Brain microvascular endothelial cell (primary cell): ENCODE results near the gene LRRTM4.

Experiments
- DNase-seq: peaks from one replicate; pipeline ENCODE4 v3.0.0-alpha.2; 2020
- H3K27ac ChIP-seq: fragments of 250-450 bp; sonication (Bioruptor Pico); 2 replicates; pipeline ENCODE4 v1.5.1; 2020; ENCODE audit warnings: mild to moderate bottlenecking, moderate library complexity
- H3K27me3 ChIP-seq: fragments of 250-450 bp; sonication (Bioruptor Pico); replicated peaks from 2 replicates; pipeline ENCODE4 v1.5.1; 2020; ENCODE audit warnings: mild to moderate bottlenecking
- H3K36me3 ChIP-seq: fragments of 250-450 bp; sonication (Bioruptor Pico); replicated peaks from 2 replicates; pipeline ENCODE4 v1.5.1; 2020; ENCODE audit warnings: mild to moderate bottlenecking
- H3K4me3 ChIP-seq: 2 replicates; pipeline ENCODE4 v1.5.1; 2011; ENCODE audit warnings: low read depth, mild to moderate bottlenecking, control low read depth, low read length, moderate library complexity
- CTCF ChIP-seq: IDR thresholded peaks from 2 replicates; pipeline ENCODE4 v1.5.1; 2011; ENCODE audit warnings: low read depth, mild to moderate bottlenecking, moderate library complexity, low read length, control low read depth, inconsistent platforms; ENCODE audit errors: missing control alignments
- in situ Hi-C: cut with HindIII; loops from 2 replicates; pipeline ENCODE4 v1.10.0; 2017; ENCODE audit warnings: low sequenced_read_pairs, low pct_ligation_motif_present

LRRTM4 gene

GRCh38 chr2:76977846-76978727, 544.1 kb downstream of the LRRTM4 start:
- DNase-seq: no peak
- in situ Hi-C loops: no loop called here

GRCh38 chr2:76975752-76976151, 546.4 kb downstream of the LRRTM4 start:
- DNase-seq: no peak
- Histone ChIP-seq H3K4me3 (no peak overlapping the region), H3K36me3 (no peaks in the 10 kb centered on the region), H3K27ac (no peak overlapping the region), H3K27me3 (no peaks in the 10 kb centered on the region)
- in situ Hi-C loops: no loop called here
- no peak for TF ChIP-seq CTCF

More at GRCh38 chr2:76977846-76978727, 544.1 kb downstream of the LRRTM4 start:
- Histone ChIP-seq H3K27me3 (no peaks in the 10 kb centered on the region), H3K4me3 (no peak overlapping the region), H3K27ac (no peak overlapping the region), H3K36me3 (no peaks in the 10 kb centered on the region)
- no peak for TF ChIP-seq CTCF

GRCh38 chr2:76973610-76974009, 548.6 kb downstream of the LRRTM4 start:
- Histone ChIP-seq H3K4me3 (no peak overlapping the region), H3K36me3 (no peaks in the 10 kb centered on the region), H3K27ac (no peak overlapping the region), H3K27me3 (no peaks in the 10 kb centered on the region)
- TF ChIP-seq CTCF: no peak
- in situ Hi-C loops: no loop called here
- no peak for DNase-seq

- H3K27ac ChIP-seq: no peak overlapping the region
- in situ Hi-C loops: no loop called here
- H3K27me3 ChIP-seq: no peaks in the 10 kb centered on the region
- H3K4me3 ChIP-seq: no peak overlapping the region
- TF ChIP-seq CTCF: no peak
- no peaks in the 10 kb centered on the region for H3K36me3 ChIP-seq
- no peak for DNase-seq
Observed at GRCh38 chr2:76965772-76966171, 556.4 kb downstream of the LRRTM4 start.

GRCh38 chr2:76958749-76959148, 563.4 kb downstream of the LRRTM4 start:
- H3K4me3 ChIP-seq: no peak overlapping the region
- no peak overlapping the region for H3K27ac ChIP-seq
- DNase-seq: no peak
- H3K27me3 ChIP-seq: no peaks in the 10 kb centered on the region
- H3K36me3 ChIP-seq: no peaks in the 10 kb centered on the region
- TF ChIP-seq CTCF: no peak
- in situ Hi-C loops: no loop called here
